ENCODE measurements around the gene UNC45B.

- TF ChIP-seq, protein P1, sequence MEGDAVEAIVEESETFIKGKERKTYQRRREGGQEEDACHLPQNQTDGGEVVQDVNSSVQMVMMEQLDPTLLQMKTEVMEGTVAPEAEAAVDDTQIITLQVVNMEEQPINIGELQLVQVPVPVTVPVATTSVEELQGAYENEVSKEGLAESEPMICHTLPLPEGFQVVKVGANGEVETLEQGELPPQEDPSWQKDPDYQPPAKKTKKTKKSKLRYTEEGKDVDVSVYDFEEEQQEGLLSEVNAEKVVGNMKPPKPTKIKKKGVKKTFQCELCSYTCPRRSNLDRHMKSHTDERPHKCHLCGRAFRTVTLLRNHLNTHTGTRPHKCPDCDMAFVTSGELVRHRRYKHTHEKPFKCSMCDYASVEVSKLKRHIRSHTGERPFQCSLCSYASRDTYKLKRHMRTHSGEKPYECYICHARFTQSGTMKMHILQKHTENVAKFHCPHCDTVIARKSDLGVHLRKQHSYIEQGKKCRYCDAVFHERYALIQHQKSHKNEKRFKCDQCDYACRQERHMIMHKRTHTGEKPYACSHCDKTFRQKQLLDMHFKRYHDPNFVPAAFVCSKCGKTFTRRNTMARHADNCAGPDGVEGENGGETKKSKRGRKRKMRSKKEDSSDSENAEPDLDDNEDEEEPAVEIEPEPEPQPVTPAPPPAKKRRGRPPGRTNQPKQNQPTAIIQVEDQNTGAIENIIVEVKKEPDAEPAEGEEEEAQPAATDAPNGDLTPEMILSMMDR (IDR thresholded peaks at IDR 0.05), result no peak
- TF ChIP-seq EZH2 (IDR thresholded peaks at IDR 0.05; ENCODE audit: borderline replicate concordance, insufficient read depth, low read depth, low read length, poor library complexity, severe bottlenecking), result no peak
Measured at GRCh38 chr17:35189291-35189690, 41.7 kb downstream of the UNC45B start.

Measured in B cell (primary cell).